Stimulated activated CD8-positive, alpha-beta memory T cell treated with anti-CD3 and anti-CD28 coated beads, Interleukin-4, amount 100 ng/mL, for 48 hours (primary cell): ENCODE measurements around the gene RFPL4A.
A peak's percentile ranks its signal among the peaks of the same experiment; 100 is the strongest.

Experiments
- DNase-seq: peaks from one replicate; pipeline ENCODE4 v3.0.0-alpha.2; 2020

The RFPL4A gene

GRCh38 chr19:55809381-55810058, 50.6 kb downstream of the RFPL4A start:
- DNase-seq = peak; percentile 57

- no peak for DNase-seq
These were observed 52.4 kb downstream of the RFPL4A start for GRCh38 chr19:55811340-55811739.

- DNase-seq = no peak
These were observed 53.6 kb downstream of the RFPL4A start for GRCh38 chr19:55812449-55812848.
